OCI-LY7 (cell line): ENCODE measurements around the gene DCAKD. TPM values are rescaled to one million over a fixed set of nuclear protein-coding genes. Genes with fewer than 3 reads are reported as not detected.

ENCODE experiments used
- BruUV-seq: library from RNA; stranded (reverse); fragments of 400-500 nt; replicated peaks from 2 replicates; lab custom pipeline; 2021; lab: Mats Ljungman, UMichigan
- CTCF ChIA-PET: fragments of 300-600 bp; sonication (Branson Sonifier 250); formaldehyde crosslinking; loops from one replicate; lab custom pipeline; 2022; ENCODE audit warnings: antibody characterized with exemption; ENCODE audit not compliant: unreplicated experiment; lab: Charles Lee
- POLR2A ChIA-PET: fragments of 300-600 bp; sonication (Branson Sonifier 250); formaldehyde crosslinking; loops from one replicate; lab custom pipeline; 2022; ENCODE audit warnings: antibody characterized with exemption; lab: Charles Lee
- DNase-seq: peaks from one replicate; pipeline ENCODE4 v3.0.0-alpha.2; 2015; ENCODE audit warnings: low spot score
- H2AFZ ChIP-seq: fragments of 200-600 bp; sonication (generic), shearing (Covaris generic); 2 replicates; pipeline ENCODE4 v1.6.1; 2014; ENCODE audit warnings: mild to moderate bottlenecking, antibody characterized with exemption, low read length, moderate library complexity
- H3K27ac ChIP-seq: fragments of 200-600 bp; sonication (generic); 2 replicates; pipeline ENCODE4 v1.5.1; 2014; ENCODE audit warnings: mixed run types, low read depth, mild to moderate bottlenecking, moderate library complexity, low read length, inconsistent platforms; ENCODE audit not compliant: poor library complexity, severe bottlenecking
- H3K36me3 ChIP-seq: fragments of 200-600 bp; sonication (generic); 2 replicates; pipeline ENCODE4 v1.6.1; 2014; ENCODE audit warnings: mild to moderate bottlenecking, antibody characterized with exemption, low read length, moderate library complexity, mixed read lengths; ENCODE audit not compliant: insufficient read depth
- H3K4me1 ChIP-seq: fragments of 200-600 bp; sonication (generic); 2 replicates; pipeline ENCODE4 v1.5.1; 2014; ENCODE audit warnings: mild to moderate bottlenecking, low read length; ENCODE audit not compliant: insufficient read depth, poor library complexity, severe bottlenecking
- H3K4me2 ChIP-seq: fragments of 200-600 bp; sonication (generic); 2 replicates; pipeline ENCODE4 v1.6.1; 2014; ENCODE audit warnings: mild to moderate bottlenecking, low read length
- H3K4me3 ChIP-seq: fragments of 200-600 bp; sonication (generic); 2 replicates; pipeline ENCODE4 v1.5.1; 2014; ENCODE audit warnings: mild to moderate bottlenecking, low read depth, low read length; ENCODE audit not compliant: poor library complexity, severe bottlenecking
- H3K79me2 ChIP-seq: fragments of 200-600 bp; sonication (generic); 2 replicates; pipeline ENCODE4 v1.6.1; 2016; ENCODE audit warnings: low read depth, mild to moderate bottlenecking, low read length, moderate library complexity, mixed read lengths; ENCODE audit not compliant: insufficient read depth
- H3K9me2 ChIP-seq: fragments of 200-600 bp; sonication (generic); 2 replicates; pipeline ENCODE4 v1.6.1; 2016; ENCODE audit warnings: mild to moderate bottlenecking, low read length, mixed read lengths; ENCODE audit not compliant: insufficient read depth
- H3K9me3 ChIP-seq: fragments of 200-600 bp; sonication (generic); 2 replicates; pipeline ENCODE4 v1.6.1; 2014; ENCODE audit warnings: mild to moderate bottlenecking, mixed run types, low read length, mixed read lengths
- H4K20me1 ChIP-seq: fragments of 200-600 bp; sonication (generic); 2 replicates; pipeline ENCODE4 v1.6.1; 2014; ENCODE audit warnings: mild to moderate bottlenecking, antibody characterized with exemption, low read length, moderate library complexity, mixed read lengths; ENCODE audit not compliant: insufficient read depth
- EZH2phosphoT487 ChIP-seq: fragments of 200-600 bp; sonication (generic); IDR thresholded peaks from 2 replicates; pipeline ENCODE4 v1.6.1; 2018; ENCODE audit warnings: low read depth, borderline replicate concordance, mild to moderate bottlenecking, mixed run types, antibody characterized with exemption, low read length, moderate library complexity, mixed read lengths
- intact Hi-C: fragments of 100-400 bp; cut with micrococcal nuclease; formaldehyde crosslinking; loops from one replicate; pipeline ENCODE4 v1.10.0; 2022; ENCODE audit not compliant: unreplicated experiment
- total RNA-seq, 2 experiments: library from RNA; depleted of rRNA in 1 of 2; stranded (reverse); fragments of >200 nt in 1 of 2; shearing (Covaris generic) in 1 of 2; gene quantifications; 2 replicates each; pipeline ENCODE4 v1.2.3, GENCODE V29; 2014 to 2022
- TF ChIP-seq, protein P1 (sequence below): fragments of 200-600 bp; sonication (generic); conservative IDR thresholded peaks from 2 replicates; pipeline ENCODE4 v1.5.1; 2014; ENCODE audit warnings: mild to moderate bottlenecking, antibody characterized with exemption, low read length, moderate library complexity, mixed read lengths

Gene DCAKD
- total RNA-seq, 2 experiments from 2014 or later, result 40.8 to 45.6 TPM

- POLR2A ChIA-PET, result interaction anchor here (0.7 to 3.3 kb wide), 4 partner anchors 13 to 1509 kb away, joined by 3 to 21 read pairs (median 4); partner anchors contain the start of genes DCAKD and TMEM101
- intact Hi-C loops, result no loop called here
- Histone ChIP-seq H3K4me1 (peaks cover 25% of the 10 kb centered on the region), H3K9me2 (no peaks in the 10 kb centered on the region), H3K36me3 (peaks cover 28% of the 10 kb centered on the region), H3K4me3 (peak overlapping the region; percentile 78), H3K9me3 (no peaks in the 10 kb centered on the region), H3K27ac (peak overlapping the region; percentile 69), H2AFZ (no peak overlapping the region), H3K79me2 (peaks cover 83% of the 10 kb centered on the region), H3K4me2 (peak overlapping the region; percentile 94), H4K20me1 (peaks cover 11% of the 10 kb centered on the region; the same call in 1 of the 2 replicates)
- CTCF ChIA-PET, result no interaction called here
- TF ChIP-seq, protein P1, sequence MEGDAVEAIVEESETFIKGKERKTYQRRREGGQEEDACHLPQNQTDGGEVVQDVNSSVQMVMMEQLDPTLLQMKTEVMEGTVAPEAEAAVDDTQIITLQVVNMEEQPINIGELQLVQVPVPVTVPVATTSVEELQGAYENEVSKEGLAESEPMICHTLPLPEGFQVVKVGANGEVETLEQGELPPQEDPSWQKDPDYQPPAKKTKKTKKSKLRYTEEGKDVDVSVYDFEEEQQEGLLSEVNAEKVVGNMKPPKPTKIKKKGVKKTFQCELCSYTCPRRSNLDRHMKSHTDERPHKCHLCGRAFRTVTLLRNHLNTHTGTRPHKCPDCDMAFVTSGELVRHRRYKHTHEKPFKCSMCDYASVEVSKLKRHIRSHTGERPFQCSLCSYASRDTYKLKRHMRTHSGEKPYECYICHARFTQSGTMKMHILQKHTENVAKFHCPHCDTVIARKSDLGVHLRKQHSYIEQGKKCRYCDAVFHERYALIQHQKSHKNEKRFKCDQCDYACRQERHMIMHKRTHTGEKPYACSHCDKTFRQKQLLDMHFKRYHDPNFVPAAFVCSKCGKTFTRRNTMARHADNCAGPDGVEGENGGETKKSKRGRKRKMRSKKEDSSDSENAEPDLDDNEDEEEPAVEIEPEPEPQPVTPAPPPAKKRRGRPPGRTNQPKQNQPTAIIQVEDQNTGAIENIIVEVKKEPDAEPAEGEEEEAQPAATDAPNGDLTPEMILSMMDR, result no peak
- TF ChIP-seq EZH2phosphoT487, result no peak
- DNase-seq, result no peak
- BruUV-seq, result no TSS peak
Measured at GRCh38 chr17:45063198-45063597, 11.8 kb upstream of the DCAKD start.

DNA sequence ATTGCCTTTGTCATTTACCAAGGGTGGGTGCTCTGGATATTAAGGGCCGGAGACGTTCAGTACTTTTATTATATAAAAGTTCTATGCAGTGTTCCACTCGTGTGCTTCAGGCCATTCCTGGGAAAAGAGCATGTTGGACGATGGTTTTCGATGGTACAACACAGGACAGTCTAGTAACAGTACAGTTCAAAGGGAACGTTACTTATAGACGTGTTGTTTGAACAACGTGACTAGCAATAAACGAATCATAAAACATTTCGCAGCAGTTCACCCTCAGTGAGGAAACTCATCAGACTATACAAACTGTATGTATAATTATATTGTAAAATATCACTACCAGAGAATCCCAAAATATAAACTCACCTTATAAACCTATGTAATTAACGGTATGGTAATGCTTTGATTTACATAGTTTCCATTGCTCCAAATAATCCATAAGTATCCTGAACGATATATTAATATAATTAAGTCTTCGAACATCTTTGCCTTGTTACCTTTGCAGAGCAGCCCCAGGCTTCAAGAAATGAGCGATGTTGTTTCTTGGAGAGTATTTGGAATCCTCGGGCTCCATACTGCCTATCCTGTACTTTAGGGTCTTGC is 10.3 kb upstream of the DCAKD start:
- TF ChIP-seq, protein P1, result no peak
- TF ChIP-seq EZH2phosphoT487, result no peak
- H2AFZ ChIP-seq, result peak overlapping the region; percentile 39; the same call in 1 of the 2 replicates
- CTCF ChIA-PET, result no interaction called here
- peak overlapping the region; percentile 94 for H3K4me2 ChIP-seq
- peaks cover 68% of the 10 kb centered on the region for H3K79me2 ChIP-seq
- intact Hi-C loops, result no loop called here
- POLR2A ChIA-PET, result interaction anchor here (3.3 kb wide), 1 partner anchor 12 kb away, joined by 21 read pairs; the partner anchor contains the start of gene DCAKD
- peaks cover 11% of the 10 kb centered on the region; the same call in 1 of the 2 replicates for H4K20me1 ChIP-seq
- peak overlapping the region; percentile 69 for H3K27ac ChIP-seq
- H3K9me2 ChIP-seq, result no peaks in the 10 kb centered on the region
- H3K4me3 ChIP-seq, result peak overlapping the region; percentile 78
- DNase-seq, result no peak
- H3K36me3 ChIP-seq, result peaks cover 13% of the 10 kb centered on the region
- TSS peak; percentile 89 for BruUV-seq
- H3K4me1 ChIP-seq, result peaks cover 25% of the 10 kb centered on the region
- no peaks in the 10 kb centered on the region for H3K9me3 ChIP-seq
